MM.1S (cell line): ENCODE results near the gene KRTAP12-4.

Source experiments
- DNase-seq: peaks from one replicate; pipeline ENCODE4 v3.0.0-alpha.2; 2015
- H2AFZ ChIP-seq: fragments of 300-600 bp; sonication (generic); 2 replicates; pipeline ENCODE4 v1.6.0; 2016; ENCODE audit warnings: antibody characterized with exemption, low read length
- H3F3A ChIP-seq: fragments of 300-600 bp; sonication (generic); 2 replicates; pipeline ENCODE4 v1.6.1; 2016; ENCODE audit warnings: mild to moderate bottlenecking, antibody characterized with exemption, low read length, moderate library complexity, mixed read lengths; ENCODE audit not compliant: insufficient read depth
- H3K27ac ChIP-seq: fragments of 300-600 bp; sonication (generic); 2 replicates; pipeline ENCODE4 v1.5.1; 2016; ENCODE audit warnings: mild to moderate bottlenecking, low read length
- H3K27me3 ChIP-seq: fragments of 300-600 bp; sonication (generic); replicated peaks from 2 replicates; pipeline ENCODE4 v1.6.0; 2016; ENCODE audit warnings: low read length; ENCODE audit not compliant: insufficient read depth
- H3K36me3 ChIP-seq: fragments of 300-600 bp; sonication (generic); replicated peaks from 2 replicates; pipeline ENCODE4 v1.6.1; 2016; ENCODE audit warnings: mild to moderate bottlenecking, low read length, mixed read lengths; ENCODE audit not compliant: insufficient read depth
- H3K4me1 ChIP-seq: fragments of 300-600 bp; sonication (generic); 2 replicates; pipeline ENCODE4 v1.6.1; 2016; ENCODE audit warnings: low read length, mixed read lengths
- H3K4me2 ChIP-seq: fragments of 300-600 bp; sonication (generic); 2 replicates; pipeline ENCODE4 v1.6.0; 2016; ENCODE audit warnings: low read depth, low read length
- H3K4me3 ChIP-seq: fragments of 300-600 bp; sonication (generic); 2 replicates; pipeline ENCODE4 v1.5.1; 2016; ENCODE audit warnings: low read length, mixed read lengths
- H3K79me2 ChIP-seq: fragments of 300-600 bp; sonication (generic); 2 replicates; pipeline ENCODE4 v1.6.1; 2016; ENCODE audit warnings: mixed run types, low read length, mixed read lengths
- H3K9ac ChIP-seq: fragments of 300-600 bp; sonication (generic); 2 replicates; pipeline ENCODE4 v1.6.1; 2016; ENCODE audit warnings: low read length, mixed read lengths
- H3K9me2 ChIP-seq: fragments of 300-600 bp; sonication (generic); replicated peaks from 2 replicates; pipeline ENCODE4 v1.6.1; 2016; ENCODE audit warnings: mild to moderate bottlenecking, low read length, mixed read lengths; ENCODE audit not compliant: insufficient read depth
- H3K9me3 ChIP-seq: fragments of 300-600 bp; sonication (generic); replicated peaks from 2 replicates; pipeline ENCODE4 v1.6.1; 2016; ENCODE audit warnings: mild to moderate bottlenecking, low read length, mixed read lengths; ENCODE audit not compliant: insufficient read depth
- H4K20me1 ChIP-seq: fragments of 300-600 bp; sonication (generic); 2 replicates; pipeline ENCODE4 v1.6.1; 2016; ENCODE audit warnings: mild to moderate bottlenecking, low read length, moderate library complexity, mixed read lengths; ENCODE audit not compliant: insufficient read depth
- EZH2 ChIP-seq: fragments of 300-600 bp; sonication (generic); optimal IDR thresholded peaks from 2 replicates; pipeline ENCODE3; 2017; ENCODE audit warnings: low read depth, mild to moderate bottlenecking, antibody characterized with exemption, low read length, mixed read lengths
- EZH2phosphoT487 ChIP-seq: fragments of 300-600 bp; sonication (generic); IDR thresholded peaks from 2 replicates; pipeline ENCODE4 v1.6.1; 2018; ENCODE audit warnings: antibody characterized with exemption, low read length
- TF ChIP-seq, protein P1 (sequence below): fragments of 300-600 bp; sonication (generic); IDR thresholded peaks from 2 replicates; pipeline ENCODE4 v1.5.1; 2016; ENCODE audit warnings: antibody characterized with exemption, low read length, mixed read lengths

The KRTAP12-4 gene

DNA sequence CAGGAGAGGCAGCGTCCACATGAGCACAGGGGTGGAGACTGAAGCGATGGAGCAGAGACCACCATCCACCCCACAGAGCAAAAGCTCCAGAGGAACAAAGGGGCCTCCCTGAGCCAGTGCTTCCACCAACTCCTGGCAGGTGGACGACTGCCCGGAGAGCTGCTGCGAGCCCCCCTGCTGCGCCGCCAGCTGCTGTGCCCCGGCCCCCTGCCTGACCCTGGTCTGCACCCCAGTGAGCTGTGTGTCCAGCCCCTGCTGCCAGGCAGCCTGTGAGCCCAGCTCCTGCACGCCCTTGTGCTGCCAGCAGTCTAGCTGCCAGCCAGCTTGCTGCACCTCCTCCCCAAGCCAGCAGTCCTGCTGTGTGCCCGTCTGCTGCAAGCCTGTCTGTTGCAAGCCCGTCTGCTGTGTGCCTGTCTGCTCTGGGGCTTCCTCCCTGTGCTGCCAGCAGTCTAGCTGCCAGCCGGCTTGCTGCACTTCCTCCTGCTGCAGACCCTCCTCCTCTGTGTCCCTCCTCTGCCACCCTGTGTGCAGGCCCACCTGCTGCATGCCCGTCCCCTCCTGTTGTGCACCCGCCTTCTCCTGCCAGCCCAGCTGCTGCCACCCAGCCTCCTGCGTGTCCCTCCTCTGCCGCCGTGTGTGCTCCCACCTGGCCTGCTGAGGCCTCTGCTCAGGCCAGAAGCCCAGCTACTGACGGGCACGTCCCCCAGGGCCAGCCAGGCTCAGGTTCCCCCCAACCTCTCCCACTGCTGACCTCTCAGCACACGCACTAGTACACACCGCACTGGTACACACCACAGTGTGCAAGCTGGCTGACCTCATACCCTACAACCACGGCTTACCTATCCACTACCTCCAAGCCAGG lies 47.9 kb upstream of the KRTAP12-4 start:
- no peaks in the 10 kb centered on the region for H4K20me1 ChIP-seq
- H3K4me1 ChIP-seq, result no peaks in the 10 kb centered on the region
- H3K9me2 ChIP-seq, result no peaks in the 10 kb centered on the region
- no peaks in the 10 kb centered on the region for H3F3A ChIP-seq
- no peak overlapping the region for H3K4me2 ChIP-seq
- H3K36me3 ChIP-seq, result no peaks in the 10 kb centered on the region
- H3K27ac ChIP-seq, result no peak overlapping the region
- no peak overlapping the region for H3K4me3 ChIP-seq
- H3K9ac ChIP-seq, result no peak overlapping the region
- H3K9me3 ChIP-seq, result no peaks in the 10 kb centered on the region
- no peaks in the 10 kb centered on the region for H3K79me2 ChIP-seq
- H2AFZ ChIP-seq, result no peak overlapping the region
- no peak for DNase-seq
- TF ChIP-seq EZH2phosphoT487 (no peak), EZH2 (no peak)
- TF ChIP-seq, protein P1, sequence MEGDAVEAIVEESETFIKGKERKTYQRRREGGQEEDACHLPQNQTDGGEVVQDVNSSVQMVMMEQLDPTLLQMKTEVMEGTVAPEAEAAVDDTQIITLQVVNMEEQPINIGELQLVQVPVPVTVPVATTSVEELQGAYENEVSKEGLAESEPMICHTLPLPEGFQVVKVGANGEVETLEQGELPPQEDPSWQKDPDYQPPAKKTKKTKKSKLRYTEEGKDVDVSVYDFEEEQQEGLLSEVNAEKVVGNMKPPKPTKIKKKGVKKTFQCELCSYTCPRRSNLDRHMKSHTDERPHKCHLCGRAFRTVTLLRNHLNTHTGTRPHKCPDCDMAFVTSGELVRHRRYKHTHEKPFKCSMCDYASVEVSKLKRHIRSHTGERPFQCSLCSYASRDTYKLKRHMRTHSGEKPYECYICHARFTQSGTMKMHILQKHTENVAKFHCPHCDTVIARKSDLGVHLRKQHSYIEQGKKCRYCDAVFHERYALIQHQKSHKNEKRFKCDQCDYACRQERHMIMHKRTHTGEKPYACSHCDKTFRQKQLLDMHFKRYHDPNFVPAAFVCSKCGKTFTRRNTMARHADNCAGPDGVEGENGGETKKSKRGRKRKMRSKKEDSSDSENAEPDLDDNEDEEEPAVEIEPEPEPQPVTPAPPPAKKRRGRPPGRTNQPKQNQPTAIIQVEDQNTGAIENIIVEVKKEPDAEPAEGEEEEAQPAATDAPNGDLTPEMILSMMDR, result no peak
- H3K27me3 ChIP-seq, result peaks cover 90% of the 10 kb centered on the region

GRCh38 chr21:44701541-44701940 lies 47.1 kb upstream of the KRTAP12-4 start:
- H3K36me3 ChIP-seq, result no peaks in the 10 kb centered on the region
- H3K27ac ChIP-seq, result no peak overlapping the region
- peaks cover 90% of the 10 kb centered on the region for H3K27me3 ChIP-seq
- H4K20me1 ChIP-seq, result no peaks in the 10 kb centered on the region
- no peak overlapping the region for H3K4me2 ChIP-seq
- no peaks in the 10 kb centered on the region for H3F3A ChIP-seq
- H3K9ac ChIP-seq, result no peak overlapping the region
- H3K4me1 ChIP-seq, result no peaks in the 10 kb centered on the region
- DNase-seq, result no peak
- H3K9me3 ChIP-seq, result no peaks in the 10 kb centered on the region
- no peak overlapping the region for H2AFZ ChIP-seq
- TF ChIP-seq EZH2 (no peak), EZH2phosphoT487 (no peak)
- TF ChIP-seq, protein P1, result no peak
- no peak overlapping the region for H3K4me3 ChIP-seq
- no peaks in the 10 kb centered on the region for H3K9me2 ChIP-seq
- H3K79me2 ChIP-seq, result no peaks in the 10 kb centered on the region

GRCh38 chr21:44701023-44701400 lies 46.6 kb upstream of the KRTAP12-4 start:
- no peak for DNase-seq
- TF ChIP-seq, protein P1, result no peak
- TF ChIP-seq EZH2phosphoT487, result no peak
- TF ChIP-seq EZH2, result no peak
- Histone ChIP-seq H3K9me3 (no peaks in the 10 kb centered on the region), H3K9me2 (no peaks in the 10 kb centered on the region), H3K27me3 (peaks cover 90% of the 10 kb centered on the region), H4K20me1 (no peaks in the 10 kb centered on the region), H3K36me3 (no peaks in the 10 kb centered on the region), H3K27ac (no peak overlapping the region), H2AFZ (no peak overlapping the region), H3K4me3 (no peak overlapping the region), H3K4me2 (no peak overlapping the region), H3K79me2 (no peaks in the 10 kb centered on the region), H3F3A (no peaks in the 10 kb centered on the region), H3K9ac (no peak overlapping the region), H3K4me1 (no peaks in the 10 kb centered on the region)
